Epithelial cell of proximal tubule (primary cell): ENCODE results near the gene TPBGL. TPM values are rescaled to one million over a fixed set of nuclear protein-coding genes. Genes with fewer than 3 reads are reported as not detected.

Experiments
- DNase-seq: peaks from one replicate; pipeline ENCODE4 v3.0.0-alpha.2; 2011; ENCODE audit warnings: low read depth
- H3K4me3 ChIP-seq: 2 replicates; pipeline ENCODE4 v1.5.1; 2011; ENCODE audit warnings: low read depth, mild to moderate bottlenecking, low read length
- total RNA-seq: library from RNA; depleted of rRNA; stranded (reverse); fragments of >200 nt; gene quantifications from 2 replicates; pipeline ENCODE4 v1.2.3, GENCODE V29; 2015
- TF ChIP-seq, protein P1 (sequence below): conservative IDR thresholded peaks from 2 replicates; pipeline ENCODE4 v1.5.1; 2012; ENCODE audit warnings: low read depth, mild to moderate bottlenecking, low read length

The TPBGL gene
- total RNA-seq, 1 donor from 2014 or later = not detected

DNA sequence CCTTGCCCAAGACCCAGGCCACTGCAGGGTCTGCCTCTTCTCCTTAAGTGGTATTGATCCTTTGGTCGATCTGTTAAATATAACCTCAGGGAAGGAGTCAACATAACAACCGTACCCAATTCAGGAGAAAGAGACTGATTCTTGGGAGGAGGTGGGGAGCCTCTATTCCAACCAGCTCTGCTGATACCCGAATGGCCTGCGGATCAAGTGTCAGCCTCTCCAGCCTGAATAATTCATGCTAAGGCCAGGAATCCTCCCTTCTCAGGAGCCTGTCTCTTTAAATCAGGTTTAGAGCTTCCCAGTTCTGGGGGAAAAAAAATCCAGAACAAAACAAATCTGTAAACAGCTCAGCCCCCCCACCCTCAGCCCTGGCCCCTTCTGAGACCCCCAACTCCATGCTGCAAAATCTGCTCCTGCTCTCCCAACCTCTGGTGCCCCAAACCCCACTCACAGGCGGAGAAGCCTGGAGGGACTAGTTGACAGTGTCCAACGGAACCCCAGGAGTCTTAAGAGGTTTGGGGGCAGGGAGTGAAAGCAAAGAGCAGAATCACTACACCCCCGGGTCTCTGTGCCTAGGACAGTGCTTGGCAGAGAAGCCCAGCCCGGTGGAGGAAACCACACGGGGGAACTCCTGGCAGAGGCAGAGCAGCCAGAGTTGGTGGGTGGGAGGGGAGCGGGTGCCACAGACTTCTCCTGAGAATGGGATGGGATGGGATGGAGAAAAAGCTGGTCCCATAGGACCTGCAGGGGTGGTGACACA is 863 bp upstream of the TPBGL start:
- TF ChIP-seq, protein P1, sequence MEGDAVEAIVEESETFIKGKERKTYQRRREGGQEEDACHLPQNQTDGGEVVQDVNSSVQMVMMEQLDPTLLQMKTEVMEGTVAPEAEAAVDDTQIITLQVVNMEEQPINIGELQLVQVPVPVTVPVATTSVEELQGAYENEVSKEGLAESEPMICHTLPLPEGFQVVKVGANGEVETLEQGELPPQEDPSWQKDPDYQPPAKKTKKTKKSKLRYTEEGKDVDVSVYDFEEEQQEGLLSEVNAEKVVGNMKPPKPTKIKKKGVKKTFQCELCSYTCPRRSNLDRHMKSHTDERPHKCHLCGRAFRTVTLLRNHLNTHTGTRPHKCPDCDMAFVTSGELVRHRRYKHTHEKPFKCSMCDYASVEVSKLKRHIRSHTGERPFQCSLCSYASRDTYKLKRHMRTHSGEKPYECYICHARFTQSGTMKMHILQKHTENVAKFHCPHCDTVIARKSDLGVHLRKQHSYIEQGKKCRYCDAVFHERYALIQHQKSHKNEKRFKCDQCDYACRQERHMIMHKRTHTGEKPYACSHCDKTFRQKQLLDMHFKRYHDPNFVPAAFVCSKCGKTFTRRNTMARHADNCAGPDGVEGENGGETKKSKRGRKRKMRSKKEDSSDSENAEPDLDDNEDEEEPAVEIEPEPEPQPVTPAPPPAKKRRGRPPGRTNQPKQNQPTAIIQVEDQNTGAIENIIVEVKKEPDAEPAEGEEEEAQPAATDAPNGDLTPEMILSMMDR = no peak
- DNase-seq = no peak
- no peak overlapping the region for H3K4me3 ChIP-seq

DNA sequence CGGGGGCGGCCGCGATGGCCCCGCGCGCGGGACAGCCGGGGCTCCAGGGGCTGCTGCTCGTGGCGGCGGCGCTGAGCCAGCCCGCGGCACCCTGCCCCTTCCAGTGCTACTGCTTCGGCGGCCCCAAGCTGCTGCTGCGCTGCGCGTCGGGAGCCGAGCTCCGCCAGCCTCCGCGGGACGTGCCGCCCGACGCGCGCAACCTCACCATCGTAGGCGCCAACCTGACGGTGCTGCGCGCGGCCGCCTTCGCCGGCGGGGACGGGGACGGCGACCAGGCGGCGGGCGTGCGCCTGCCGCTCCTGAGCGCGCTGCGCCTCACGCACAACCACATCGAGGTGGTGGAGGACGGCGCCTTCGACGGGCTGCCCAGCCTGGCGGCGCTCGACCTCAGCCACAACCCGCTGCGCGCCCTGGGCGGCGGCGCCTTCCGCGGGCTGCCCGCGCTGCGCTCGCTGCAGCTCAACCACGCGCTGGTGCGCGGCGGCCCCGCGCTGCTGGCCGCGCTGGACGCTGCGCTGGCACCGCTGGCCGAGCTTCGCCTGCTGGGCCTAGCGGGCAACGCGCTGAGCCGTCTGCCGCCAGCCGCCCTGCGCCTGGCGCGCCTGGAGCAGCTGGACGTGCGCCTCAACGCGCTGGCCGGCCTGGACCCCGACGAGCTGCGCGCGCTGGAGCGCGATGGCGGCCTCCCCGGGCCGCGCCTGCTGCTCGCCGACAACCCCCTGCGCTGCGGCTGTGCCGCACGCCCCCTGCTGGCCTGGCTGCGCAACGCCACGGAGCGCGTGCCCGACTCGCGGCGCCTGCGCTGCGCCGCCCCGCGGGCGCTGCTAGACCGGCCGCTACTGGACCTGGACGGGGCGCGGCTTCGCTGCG is 697 bp downstream of the TPBGL start:
- TF ChIP-seq, protein P1 = peak; percentile 54
- no peak for DNase-seq

DNA sequence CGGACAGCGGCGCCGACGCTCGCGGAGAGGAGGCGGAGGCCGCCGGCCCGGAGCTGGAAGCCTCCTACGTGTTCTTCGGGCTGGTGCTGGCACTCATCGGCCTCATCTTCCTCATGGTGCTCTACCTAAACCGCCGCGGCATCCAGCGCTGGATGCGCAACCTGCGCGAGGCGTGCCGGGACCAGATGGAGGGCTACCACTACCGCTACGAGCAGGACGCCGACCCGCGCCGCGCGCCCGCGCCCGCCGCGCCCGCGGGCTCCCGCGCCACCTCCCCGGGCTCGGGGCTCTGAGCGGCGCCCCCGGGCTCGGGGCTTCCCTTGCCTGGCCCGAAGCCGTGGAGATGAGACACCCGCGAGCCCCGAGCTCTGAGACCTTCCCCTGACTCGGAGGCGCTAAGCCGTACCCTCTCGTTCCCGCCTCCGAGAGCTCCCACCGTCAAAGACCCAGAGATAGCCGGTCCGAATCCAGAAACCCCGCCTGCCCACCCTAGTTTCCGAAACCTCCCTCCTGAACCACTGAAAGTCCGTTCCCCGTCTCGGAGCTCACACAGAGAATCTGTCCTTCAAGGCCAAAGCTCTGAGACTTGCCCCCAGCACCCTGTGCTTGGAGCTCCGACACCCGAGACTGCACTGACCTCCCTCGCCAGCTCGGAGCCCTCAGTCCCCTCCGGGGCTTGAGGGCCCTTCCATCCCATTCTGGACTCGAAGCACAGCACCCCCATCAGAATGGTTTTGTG is 1.5 kb downstream of the TPBGL start:
- TF ChIP-seq, protein P1 = no peak
- DNase-seq = no peak
- peak overlapping the region; percentile 52 for H3K4me3 ChIP-seq

More for the DNA sequence above, 697 bp downstream of the TPBGL start:
- H3K4me3 ChIP-seq = peak overlapping the region; percentile 52

DNA sequence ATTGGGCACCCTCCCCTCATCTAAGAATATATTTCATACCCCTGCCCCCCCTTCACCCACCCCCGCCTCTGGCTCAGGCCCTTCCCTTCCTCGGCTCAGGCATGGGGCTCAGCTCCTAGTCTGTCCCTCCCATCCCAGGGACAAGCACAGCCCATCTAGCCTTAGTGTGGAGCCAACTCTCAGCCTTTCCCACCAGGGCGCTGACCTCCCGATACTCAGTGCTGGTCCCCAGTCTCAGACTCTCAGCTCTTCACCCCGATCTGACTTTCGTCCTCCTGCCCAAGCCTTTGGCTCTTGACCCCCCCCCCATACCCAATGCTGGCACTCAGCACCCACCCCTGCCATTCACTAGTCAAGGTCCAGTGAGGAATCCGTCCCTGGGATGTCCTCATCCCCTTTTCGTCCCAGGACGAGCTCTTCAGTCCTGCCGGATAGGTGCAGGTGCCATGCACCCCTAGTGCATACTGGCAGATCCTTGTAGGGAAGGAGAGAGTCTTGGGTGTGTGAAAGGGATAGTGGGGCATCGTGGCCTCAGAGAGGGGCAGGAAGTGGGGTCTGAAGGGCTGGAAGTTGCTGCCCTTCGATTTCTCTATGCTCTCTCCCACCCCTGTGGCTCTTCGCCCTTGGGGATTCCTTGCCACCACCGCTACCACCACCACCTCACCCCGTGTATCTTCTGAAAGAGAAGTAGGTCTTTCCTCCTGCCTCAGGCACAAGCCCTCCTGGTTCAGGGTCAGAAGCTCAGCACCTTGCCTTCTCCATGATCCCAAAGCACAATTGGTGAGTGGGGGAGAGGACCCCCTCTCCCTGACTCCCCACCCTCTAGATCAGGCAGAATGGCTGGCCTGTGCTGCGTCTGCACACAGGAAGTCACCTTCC is 2.4 kb downstream of the TPBGL start:
- TF ChIP-seq, protein P1 = no peak
- H3K4me3 ChIP-seq = no peak overlapping the region
- no peak for DNase-seq

DNA sequence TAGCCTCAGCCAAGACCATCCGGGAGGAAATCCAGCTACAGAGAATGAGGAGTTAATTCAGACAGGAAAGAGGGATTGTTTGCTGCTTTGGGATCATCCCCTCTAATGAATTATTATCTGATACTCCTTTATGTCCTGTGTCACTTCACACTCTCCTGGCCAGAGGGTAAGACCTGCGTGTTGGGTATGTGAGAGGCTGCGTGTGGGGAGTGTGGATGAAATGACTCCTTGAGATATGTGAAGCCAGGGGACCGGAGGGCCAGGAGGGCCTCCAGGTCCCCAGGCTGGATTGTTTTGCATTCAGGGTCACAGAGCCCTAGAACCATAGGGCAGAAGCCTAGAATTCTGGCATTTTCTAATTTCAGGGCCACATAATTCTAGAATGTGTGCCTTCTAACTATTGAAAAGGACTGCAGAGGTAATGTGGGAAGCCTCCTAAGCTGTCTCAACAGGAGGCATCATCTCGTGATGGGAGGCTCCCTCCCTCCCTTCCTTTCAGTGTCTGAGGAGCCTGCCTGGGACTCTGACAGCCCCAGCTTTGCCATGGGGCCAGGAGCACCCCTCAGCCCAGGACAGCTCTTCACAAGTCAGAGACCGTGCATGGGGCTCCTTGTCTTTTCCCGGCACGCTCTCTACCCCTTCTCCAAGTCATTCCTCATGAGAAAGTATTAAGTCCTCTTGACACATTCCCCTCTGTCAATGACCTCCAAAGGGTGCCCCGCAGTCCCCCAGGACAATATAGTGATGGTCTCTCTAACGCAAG is 3.7 kb downstream of the TPBGL start:
- TF ChIP-seq, protein P1 = no peak
- H3K4me3 ChIP-seq = no peak overlapping the region
- DNase-seq = no peak
